Measurements from ENCODE around the gene DOHH.

- TF ChIP-seq TAF1 (IDR thresholded peaks at IDR 0.05; ENCODE audit: borderline replicate concordance, low read depth, low read length) (no peak), POLR2A (IDR thresholded peaks at IDR 0.05; ENCODE audit: low read depth, low read length) (no peak)
Observed at GRCh38 chr19:3524904-3525451, 24.5 kb upstream of the DOHH start.

All from GM12892 (cell line).